GM21390 (cell line): ENCODE results near the gene OTOS.

Source experiments
- ATAC-seq: cut with Tn5 transposase; IDR thresholded peaks from one replicate; pipeline ENCODE4 v1.9.1; 2021; ENCODE audit not compliant: unreplicated experiment

OTOS gene

GRCh38 chr2:240140511-240140910, at the start of gene OTOS:
Gene OTOS, minus strand, starts transcription at chr2:240140658. Its CDS starts 332 bp downstream, at chr2:240140326.
- ATAC-seq, result no peak

- no peak for ATAC-seq
These were observed 49.2 kb upstream of the OTOS start for GRCh38 chr2:240189686-240190085.

DNA sequence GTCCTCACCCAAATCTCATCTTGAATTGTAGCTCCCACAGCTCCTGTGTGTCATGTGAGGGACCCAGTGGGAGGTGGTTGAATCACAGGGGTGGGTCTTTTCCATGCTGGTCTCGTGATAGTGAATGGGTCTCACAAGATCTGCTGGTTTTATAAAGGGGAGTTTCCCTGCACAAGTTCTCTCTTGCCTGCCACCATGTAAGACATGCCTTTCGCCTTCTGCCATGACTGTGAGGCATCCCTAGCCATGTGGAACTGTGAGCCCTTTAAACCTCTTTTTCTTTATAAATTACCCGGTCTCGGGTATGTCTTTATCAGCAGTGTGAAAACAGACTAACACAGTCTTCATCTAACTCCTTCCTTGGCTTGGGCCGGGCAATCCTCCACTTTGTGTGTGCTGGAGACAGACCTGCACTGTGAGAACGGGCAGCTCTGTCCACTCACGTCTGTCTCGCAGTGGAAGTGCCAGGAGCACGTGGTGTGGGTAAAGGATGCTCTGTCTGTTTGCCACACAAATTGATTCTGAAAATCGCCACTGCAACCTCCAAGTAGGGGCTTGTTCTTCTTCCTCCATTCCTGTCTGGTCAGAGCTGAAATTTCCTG, 47.6 kb upstream of the OTOS start:
- ATAC-seq, result no peak

DNA sequence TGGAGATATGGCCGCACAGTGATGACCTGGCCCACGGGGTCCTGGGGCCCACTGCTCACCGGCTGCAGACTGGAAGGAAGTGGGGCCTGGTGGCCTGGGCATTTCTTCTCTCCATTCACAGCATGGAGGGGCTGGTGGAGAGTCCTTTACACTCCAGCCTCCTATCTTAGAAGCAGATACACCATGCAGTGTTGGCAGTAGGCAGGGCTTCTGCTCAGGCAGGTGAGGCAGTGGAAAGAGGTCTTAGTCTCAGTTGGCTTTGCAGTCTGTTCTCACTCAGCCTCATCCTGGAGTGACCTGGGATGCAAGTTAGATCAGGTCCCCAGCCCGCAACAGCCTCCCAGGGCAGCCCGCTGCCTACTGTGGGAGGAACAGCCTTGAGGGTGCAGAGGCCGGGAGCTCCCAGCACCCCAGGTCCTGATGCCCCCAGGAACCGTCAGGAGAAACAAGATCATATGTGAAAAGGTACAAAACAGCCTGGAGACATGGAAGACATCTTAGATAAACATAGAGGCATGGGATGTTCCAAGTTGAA, 45.8 kb upstream of the OTOS start:
- no peak for ATAC-seq

DNA sequence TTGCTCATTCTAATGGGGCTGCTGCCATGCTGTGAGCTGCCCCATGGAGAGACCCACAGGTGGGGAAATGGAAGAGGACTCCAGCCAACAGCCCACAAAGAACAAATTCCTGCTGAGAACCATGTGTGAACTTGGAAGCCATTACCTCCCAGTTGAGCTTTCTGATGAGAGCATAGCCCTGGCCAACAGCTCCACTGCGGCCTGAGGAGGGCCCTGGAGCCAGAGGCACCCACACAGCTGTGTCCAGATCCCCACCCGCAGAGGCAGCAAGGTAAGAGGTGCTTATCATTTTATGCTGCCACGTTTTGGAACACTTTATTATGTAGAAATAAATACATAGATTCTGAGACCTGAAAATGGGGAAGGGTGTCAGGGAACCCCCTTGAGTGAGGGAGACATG, 44.2 kb upstream of the OTOS start:
- ATAC-seq, result no peak

- ATAC-seq, result no peak
These were observed 43.6 kb upstream of the OTOS start for GRCh38 chr2:240183875-240184590.

DNA sequence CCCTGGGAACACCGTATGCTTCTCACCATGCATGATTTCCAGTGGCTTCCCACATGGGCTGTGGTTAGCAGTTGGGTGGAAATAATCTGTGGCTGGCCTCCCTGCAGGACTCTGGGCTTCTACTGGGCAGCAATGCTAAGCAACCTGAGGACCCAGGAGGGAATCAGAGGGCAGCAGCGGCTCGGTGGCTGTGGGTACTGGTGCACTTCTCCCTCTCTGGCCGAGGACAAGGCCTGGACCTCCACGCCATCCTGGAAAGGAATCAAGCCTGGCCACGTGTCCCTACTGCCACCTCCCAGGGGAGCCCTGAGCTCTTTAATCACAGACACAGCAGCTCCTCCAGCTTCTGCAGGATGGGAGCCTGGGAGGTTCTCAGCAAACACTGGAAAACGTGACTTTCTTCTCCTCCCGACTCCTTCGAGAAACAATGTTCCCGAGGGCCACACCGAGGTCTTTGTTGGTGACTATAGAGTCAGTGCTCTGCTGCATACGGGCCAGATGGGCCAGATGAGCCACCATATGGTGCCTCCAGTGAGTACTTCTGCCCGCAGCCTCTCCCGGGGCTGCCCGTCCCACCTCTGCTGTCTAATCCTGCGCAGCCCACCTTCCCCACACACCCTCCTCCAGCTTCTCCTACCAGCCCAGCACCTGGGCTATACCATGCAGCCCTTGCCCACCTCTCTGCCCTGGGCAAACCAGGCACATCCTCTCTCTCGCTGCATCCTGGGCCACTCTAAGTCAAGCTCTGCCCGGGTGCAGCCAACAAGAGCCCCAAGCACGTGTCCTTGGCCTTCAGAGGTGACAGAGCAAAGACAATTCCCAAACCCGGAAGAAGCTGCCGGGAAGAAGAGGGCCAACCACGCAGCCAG, 42.8 kb upstream of the OTOS start:
- no peak for ATAC-seq

GRCh38 chr2:240182476-240182875, 42.0 kb upstream of the OTOS start:
- no peak for ATAC-seq

DNA sequence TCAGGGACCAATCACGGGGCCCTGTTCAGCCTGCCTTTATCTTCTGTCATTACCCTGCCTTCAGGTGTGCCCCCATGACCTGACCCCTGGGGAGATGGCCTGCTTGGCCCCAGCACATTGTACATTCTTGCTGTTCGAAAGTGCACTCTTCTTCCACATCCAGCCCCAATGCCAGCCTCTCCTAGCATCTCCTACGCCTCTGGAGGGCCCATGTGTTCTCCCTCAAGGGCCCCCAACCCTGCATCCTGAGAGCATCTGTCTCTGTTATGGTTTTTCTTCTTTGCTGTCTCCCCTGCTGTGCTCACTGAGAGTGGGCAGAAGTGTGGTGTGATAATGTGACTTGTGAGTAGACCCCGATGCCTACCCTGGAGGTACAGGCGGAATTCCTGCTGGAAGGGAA, 41.5 kb upstream of the OTOS start:
- ATAC-seq, result no peak

DNA sequence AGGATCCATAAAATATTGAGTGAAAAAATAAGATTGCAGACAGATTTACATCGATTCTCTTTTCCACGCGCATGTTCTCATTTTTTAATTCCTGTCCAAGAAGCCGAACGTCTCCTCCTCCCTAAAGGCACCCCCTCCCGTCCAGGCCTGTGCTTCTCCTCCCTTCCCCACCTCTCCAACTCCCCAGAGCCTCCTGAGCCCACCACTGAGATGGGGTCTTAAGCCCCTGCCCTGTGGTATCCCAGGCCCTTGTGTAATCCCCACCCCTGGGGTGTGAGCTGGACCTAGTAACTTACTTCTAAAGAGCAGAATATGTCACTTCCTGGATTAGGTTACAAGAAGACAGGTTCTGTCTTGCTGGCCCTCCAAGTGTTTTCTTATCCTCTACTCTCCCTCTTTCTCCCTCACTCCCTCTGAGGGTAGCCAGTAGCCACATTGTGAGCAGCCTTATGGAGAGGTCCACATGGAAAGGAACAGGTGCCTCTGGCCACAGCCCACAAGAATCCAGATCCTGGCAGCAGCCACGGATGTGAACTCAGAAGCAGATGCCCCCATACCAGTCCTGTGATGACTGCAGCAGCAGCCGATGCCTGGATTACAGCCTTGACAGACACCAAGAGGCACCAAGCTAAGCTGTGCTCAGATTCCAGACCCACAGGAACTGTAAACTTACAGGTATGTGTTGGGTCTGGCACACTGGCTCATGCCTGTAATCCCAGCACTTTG, 39.6 kb upstream of the OTOS start:
- no peak for ATAC-seq

GRCh38 chr2:240179186-240179815, 38.8 kb upstream of the OTOS start:
- ATAC-seq, result no peak

- no peak for ATAC-seq
These were observed 38.1 kb upstream of the OTOS start for GRCh38 chr2:240178564-240178963.

GRCh38 chr2:240174496-240174895, 34.0 kb upstream of the OTOS start:
- ATAC-seq, result no peak

DNA sequence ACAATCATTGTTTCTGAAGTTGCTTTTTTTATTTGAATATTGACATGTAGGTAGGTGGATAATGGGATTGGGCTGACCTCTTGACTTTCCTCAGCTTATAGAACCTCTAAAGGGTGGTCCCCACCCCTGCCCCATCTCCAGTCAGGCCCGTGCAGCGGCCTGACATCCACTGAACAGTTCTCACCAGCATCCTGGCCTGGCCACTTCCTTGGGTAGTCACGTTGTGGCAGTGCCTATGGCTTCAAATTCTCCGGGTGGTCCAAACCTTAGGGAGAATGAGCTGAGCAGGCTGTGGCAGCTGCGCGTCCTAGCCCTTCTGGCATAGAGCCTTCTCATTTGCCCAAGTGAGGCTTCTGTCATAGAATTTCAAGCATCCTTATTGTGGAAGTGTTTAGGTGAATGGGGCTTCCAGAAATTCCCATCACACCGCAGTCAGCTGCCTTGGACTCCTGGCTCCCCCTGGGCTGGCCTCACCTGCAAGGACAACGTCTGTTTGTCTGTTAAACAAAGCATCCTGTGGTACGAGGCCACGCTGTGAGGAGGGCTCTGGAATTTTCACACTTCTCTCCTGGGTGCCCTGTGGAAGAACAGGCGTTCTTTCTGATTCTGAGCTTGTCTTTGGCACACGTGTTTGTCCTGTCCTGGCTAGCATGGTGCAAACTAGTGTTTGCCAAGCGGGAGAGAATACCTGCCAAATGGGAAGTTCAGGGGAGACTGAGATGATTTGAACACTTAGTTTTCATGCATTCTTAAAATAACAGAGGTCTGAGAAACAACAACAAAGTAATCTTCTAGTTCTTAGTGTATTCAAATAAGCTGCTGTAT, 31.8 kb upstream of the OTOS start:
- no peak for ATAC-seq

GRCh38 chr2:240170883-240171282, 30.4 kb upstream of the OTOS start:
- ATAC-seq, result no peak

DNA sequence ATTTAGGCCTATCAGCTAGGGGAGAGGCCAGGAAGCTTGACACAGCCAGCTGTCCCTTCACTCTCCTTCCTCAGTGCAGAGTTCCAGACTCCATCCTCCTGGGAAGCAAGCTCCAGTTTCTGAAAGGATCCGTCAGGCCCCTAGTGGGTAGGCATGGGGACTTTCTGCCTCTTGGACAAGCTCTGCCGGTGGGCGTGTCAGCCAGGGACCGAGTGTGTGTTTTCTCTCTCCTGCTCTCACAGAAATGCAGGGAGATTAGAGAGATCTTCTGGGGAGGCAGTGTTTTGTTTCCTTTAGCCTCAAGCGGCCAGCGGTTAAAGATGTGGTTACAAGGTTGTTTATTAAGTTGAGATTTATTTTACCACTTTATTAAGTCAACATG, 29.9 kb upstream of the OTOS start:
- ATAC-seq, result no peak

GRCh38 chr2:240169486-240170353, 29.3 kb upstream of the OTOS start:
- no peak for ATAC-seq

DNA sequence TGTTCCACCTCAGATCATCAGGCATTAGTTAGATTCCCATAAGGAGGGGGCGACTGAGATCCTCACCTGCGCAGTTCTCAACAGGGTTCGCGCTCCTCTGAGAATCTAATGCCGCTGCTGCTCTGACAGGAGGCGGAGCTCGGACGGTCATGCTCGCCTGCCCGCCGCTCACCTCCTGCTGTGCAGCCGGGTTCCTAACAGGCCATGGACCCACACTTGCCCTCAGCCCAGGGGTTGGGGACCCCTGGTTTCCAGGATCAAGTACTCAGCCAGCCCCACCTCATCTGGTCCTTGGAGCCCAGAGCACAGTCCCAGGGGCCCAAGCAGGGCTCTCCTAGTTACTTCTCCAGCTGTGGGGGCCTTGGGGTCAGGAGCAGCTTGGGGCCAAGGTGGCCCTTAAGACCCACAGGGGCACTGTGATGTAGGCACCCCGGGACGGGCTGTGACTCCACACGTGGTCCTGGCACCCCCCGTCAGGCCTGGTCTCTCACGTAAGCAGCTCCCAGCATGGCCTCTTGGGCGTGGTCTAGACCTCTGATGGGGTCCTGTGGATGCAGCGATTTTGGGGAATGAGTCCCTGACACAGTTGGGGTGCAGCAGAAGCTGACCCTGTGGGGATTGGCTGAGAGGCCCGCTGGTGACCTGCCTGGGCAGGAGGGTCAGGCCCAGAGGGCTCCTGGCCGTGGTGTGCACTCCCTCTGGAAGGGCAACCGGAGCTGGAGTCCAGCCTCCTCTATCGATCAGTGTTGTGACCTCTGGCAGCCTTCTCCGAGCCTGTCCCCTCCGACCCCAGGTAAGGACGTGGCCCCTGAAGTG, 28.3 kb upstream of the OTOS start:
- ATAC-seq, result no peak
